ENCODE data around the gene TYRP1.

The TYRP1 gene

GRCh38 chr9:12705738-12706391 lies 12.7 kb downstream of the TYRP1 start:
- Histone ChIP-seq H3K4me3 (replicated peaks; ENCODE audit: low read depth, low read length) (no peak overlapping the region), H3K36me3 (ENCODE audit: control insufficient read depth, insufficient read depth, low read length) (no peaks in the 10 kb centered on the region), H3K27me3 (replicated peaks; ENCODE audit: control insufficient read depth, insufficient read depth, low read length) (no peaks in the 10 kb centered on the region)
- TF ChIP-seq CTCF (IDR thresholded peaks at IDR 0.05; ENCODE audit: insufficient read depth, low read length, poor library complexity, severe bottlenecking), result no peak
- DNase-seq (ENCODE audit: extremely low read depth, insufficient read length), result no peak

- no peak for TF ChIP-seq CTCF (IDR thresholded peaks at IDR 0.05; ENCODE audit: insufficient read depth, low read length, poor library complexity, severe bottlenecking)
- H3K36me3 ChIP-seq (ENCODE audit: control insufficient read depth, insufficient read depth, low read length), result no peaks in the 10 kb centered on the region
- no peaks in the 10 kb centered on the region for H3K27me3 ChIP-seq (replicated peaks; ENCODE audit: control insufficient read depth, insufficient read depth, low read length)
- no peak overlapping the region for H3K4me3 ChIP-seq (replicated peaks; ENCODE audit: low read depth, low read length)
- DNase-seq (ENCODE audit: extremely low read depth, insufficient read length), result no peak
These were observed 15.5 kb downstream of the TYRP1 start for GRCh38 chr9:12708562-12709298.

GRCh38 chr9:12712532-12712931 lies 19.3 kb downstream of the TYRP1 start:
- no peak overlapping the region for H3K4me3 ChIP-seq (replicated peaks; ENCODE audit: low read depth, low read length)
- H3K27me3 ChIP-seq (replicated peaks; ENCODE audit: control insufficient read depth, insufficient read depth, low read length), result no peaks in the 10 kb centered on the region
- H3K36me3 ChIP-seq (ENCODE audit: control insufficient read depth, insufficient read depth, low read length), result no peaks in the 10 kb centered on the region
- no peak for TF ChIP-seq CTCF (IDR thresholded peaks at IDR 0.05; ENCODE audit: insufficient read depth, low read length, poor library complexity, severe bottlenecking)
- DNase-seq (ENCODE audit: extremely low read depth, insufficient read length), result no peak

- Histone ChIP-seq H3K36me3 (ENCODE audit: control insufficient read depth, insufficient read depth, low read length) (no peaks in the 10 kb centered on the region), H3K27me3 (replicated peaks; ENCODE audit: control insufficient read depth, insufficient read depth, low read length) (no peaks in the 10 kb centered on the region), H3K4me3 (replicated peaks; ENCODE audit: low read depth, low read length) (no peak overlapping the region)
- no peak for DNase-seq (ENCODE audit: extremely low read depth, insufficient read length)
- TF ChIP-seq CTCF (IDR thresholded peaks at IDR 0.05; ENCODE audit: insufficient read depth, low read length, poor library complexity, severe bottlenecking), result no peak
These were observed 22.1 kb downstream of the TYRP1 start for GRCh38 chr9:12715268-12715667.

- H3K27me3 ChIP-seq (replicated peaks; ENCODE audit: control insufficient read depth, insufficient read depth, low read length), result no peaks in the 10 kb centered on the region
- no peak for TF ChIP-seq CTCF (IDR thresholded peaks at IDR 0.05; ENCODE audit: insufficient read depth, low read length, poor library complexity, severe bottlenecking)
- H3K4me3 ChIP-seq (replicated peaks; ENCODE audit: low read depth, low read length), result no peak overlapping the region
- no peaks in the 10 kb centered on the region for H3K36me3 ChIP-seq (ENCODE audit: control insufficient read depth, insufficient read depth, low read length)
- no peak for DNase-seq (ENCODE audit: extremely low read depth, insufficient read length)
These were observed 23.8 kb downstream of the TYRP1 start for GRCh38 chr9:12716823-12717600.
